ENCODE results near the gene TULP1.

DNA sequence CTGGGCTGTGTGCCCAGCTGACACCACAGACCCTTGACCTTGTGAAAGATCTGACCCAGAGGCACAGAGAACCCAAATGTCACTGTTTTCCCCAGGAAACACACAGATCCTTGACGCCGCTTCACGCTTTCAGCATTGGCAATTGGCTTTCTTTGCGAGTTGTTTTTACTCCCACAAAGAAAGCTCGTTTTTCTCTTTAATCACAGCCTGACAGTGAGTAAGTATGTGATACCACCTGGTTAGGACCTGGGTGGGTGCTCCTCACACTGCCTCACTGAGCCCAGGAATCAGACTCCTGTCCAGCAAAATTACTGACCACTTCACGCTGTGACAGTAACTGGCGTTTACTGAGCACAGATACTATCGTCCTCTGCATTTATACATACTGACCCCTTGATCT, 31.5 kb downstream of the TULP1 start:
- TF ChIP-seq POLR2A (IDR thresholded peaks at IDR 0.05): no peak
- TF ChIP-seq, protein P1, sequence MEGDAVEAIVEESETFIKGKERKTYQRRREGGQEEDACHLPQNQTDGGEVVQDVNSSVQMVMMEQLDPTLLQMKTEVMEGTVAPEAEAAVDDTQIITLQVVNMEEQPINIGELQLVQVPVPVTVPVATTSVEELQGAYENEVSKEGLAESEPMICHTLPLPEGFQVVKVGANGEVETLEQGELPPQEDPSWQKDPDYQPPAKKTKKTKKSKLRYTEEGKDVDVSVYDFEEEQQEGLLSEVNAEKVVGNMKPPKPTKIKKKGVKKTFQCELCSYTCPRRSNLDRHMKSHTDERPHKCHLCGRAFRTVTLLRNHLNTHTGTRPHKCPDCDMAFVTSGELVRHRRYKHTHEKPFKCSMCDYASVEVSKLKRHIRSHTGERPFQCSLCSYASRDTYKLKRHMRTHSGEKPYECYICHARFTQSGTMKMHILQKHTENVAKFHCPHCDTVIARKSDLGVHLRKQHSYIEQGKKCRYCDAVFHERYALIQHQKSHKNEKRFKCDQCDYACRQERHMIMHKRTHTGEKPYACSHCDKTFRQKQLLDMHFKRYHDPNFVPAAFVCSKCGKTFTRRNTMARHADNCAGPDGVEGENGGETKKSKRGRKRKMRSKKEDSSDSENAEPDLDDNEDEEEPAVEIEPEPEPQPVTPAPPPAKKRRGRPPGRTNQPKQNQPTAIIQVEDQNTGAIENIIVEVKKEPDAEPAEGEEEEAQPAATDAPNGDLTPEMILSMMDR (IDR thresholded peaks at IDR 0.05 in 4 of 5, conservative IDR thresholded peaks at IDR 0.05 in 1 of 5): no peak

Data from gastrocnemius medialis (tissue), 4 donors.